Large intestine (tissue), 3 donors: ENCODE measurements around the gene PCDHGC5. TPM values are rescaled to one million over a fixed set of nuclear protein-coding genes. Genes with fewer than 3 reads are reported as not detected.

Experiments
- DNase-seq, 2 donors: peaks; one replicate each; pipeline versions ENCODE4 v3.0.0 to v3.0.0-alpha.2; 2013
- H3K27ac ChIP-seq: one replicate; pipeline ENCODE4 v1.5.1; 2013; ENCODE audit warnings: low read length
- H3K27me3 ChIP-seq: 2 replicates; pipeline ENCODE4 v1.6.1; 2013; ENCODE audit warnings: low read length; ENCODE audit not compliant: control insufficient read depth, insufficient read depth
- H3K36me3 ChIP-seq: 2 replicates; pipeline ENCODE4 v1.6.1; 2013; ENCODE audit warnings: low read length; ENCODE audit not compliant: control insufficient read depth, insufficient read depth
- H3K4me1 ChIP-seq: one replicate; pipeline ENCODE4 v1.6.1; 2013; ENCODE audit warnings: low read length; ENCODE audit not compliant: control insufficient read depth, insufficient read depth
- H3K4me3 ChIP-seq: one replicate; pipeline ENCODE4 v1.5.1; 2013; ENCODE audit warnings: low read length
- H3K9me3 ChIP-seq: one replicate; pipeline ENCODE4 v1.6.1; 2013; ENCODE audit warnings: mild to moderate bottlenecking, low read depth, low read length, moderate library complexity; ENCODE audit not compliant: control insufficient read depth
- WGBS: methylation state at CpG from one replicate; pipeline ENCODE4 v1.1.5; 2013; ENCODE audit warnings: low lambda C conversion rate; ENCODE audit not compliant: insufficient coverage; 5-methylcytosine and 5-hydroxymethylcytosine counted together
- polyA plus RNA-seq: library from polyadenylated mRNA; unstranded; fragments of 120-200 nt; gene quantifications from one replicate; pipeline ENCODE4 v1.2.1, GENCODE V29; 2013

The PCDHGC5 gene
- polyA plus RNA-seq, 1 donor: 0.39 TPM

DNA sequence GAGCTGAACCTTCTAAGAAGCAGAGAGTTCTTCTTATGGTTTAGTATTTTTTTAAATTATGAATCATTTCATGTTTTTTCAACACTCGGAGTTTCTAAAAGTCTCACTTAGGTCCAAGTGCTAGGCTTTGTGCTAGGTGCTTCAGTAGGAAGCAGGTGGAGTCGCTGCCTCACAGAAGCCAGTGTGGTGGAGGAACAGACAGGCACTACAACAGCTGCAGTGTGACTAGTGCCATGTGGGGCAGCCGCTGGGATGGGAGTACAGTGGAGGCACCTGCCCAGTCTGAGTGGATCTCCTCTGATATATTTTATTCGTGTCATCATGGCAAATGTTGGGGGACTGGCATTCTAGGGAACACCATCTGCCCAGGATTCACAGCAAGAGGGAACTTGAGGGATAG lies 15.3 kb downstream of the PCDHGC5 start:
- Histone ChIP-seq H3K4me3 (no peak overlapping the region), H3K9me3 (no peaks in the 10 kb centered on the region), H3K4me1 (peaks cover 3% of the 10 kb centered on the region), H3K36me3 (peaks cover 10% of the 10 kb centered on the region), H3K27me3 (peaks cover 8% of the 10 kb centered on the region), H3K27ac (no peak overlapping the region)
- 100% methylated on average over 1 of the region's 4 CpGs for WGBS
- no peak for DNase-seq

DNA sequence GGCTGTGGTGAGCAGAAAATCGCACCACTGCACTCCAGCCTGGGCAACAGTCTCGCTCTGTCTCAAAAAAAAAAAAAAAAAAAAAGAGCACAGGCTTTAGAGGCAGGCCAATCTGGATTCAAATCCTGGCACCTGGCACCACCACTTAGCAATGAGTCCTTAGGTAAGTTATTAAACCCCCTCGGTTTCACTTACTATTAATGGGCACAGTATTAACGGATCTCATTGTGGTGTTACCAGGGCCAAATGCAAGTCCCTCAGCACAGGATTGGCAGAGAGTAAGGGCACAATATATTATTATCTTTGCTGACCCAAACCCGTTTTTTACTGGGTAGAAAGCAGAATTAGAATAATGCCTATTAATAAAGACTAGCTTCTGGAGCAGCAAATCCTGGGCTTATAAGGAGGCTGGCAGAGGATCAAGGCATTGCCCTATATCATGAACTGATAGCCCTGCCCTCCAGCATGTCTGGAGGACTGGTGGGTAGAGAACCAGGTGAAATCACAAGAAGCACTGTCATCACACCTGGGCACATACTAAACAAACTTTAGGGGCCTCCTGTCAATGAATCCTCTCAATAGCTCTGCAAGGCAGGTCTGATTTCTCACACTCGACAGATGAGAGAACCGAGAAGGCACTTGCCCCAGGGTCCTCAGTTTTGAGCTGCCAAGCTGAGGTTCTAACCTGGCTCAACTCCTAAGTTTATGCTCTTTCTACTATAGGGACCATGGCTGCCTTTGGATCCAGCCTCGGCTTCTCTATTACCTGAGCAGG lies 17.7 kb downstream of the PCDHGC5 start:
- Histone ChIP-seq H3K4me3 (no peak overlapping the region), H3K36me3 (peaks cover 23% of the 10 kb centered on the region), H3K27me3 (peaks cover 12% of the 10 kb centered on the region), H3K4me1 (peaks cover 3% of the 10 kb centered on the region), H3K9me3 (no peaks in the 10 kb centered on the region), H3K27ac (no peak overlapping the region)
- DNase-seq: no peak
- WGBS: no CpG with 5 or more reads among the region's 8 CpGs

GRCh38 chr5:141507387-141508091 lies 18.7 kb downstream of the PCDHGC5 start:
- no peaks in the 10 kb centered on the region for H3K9me3 ChIP-seq
- peak overlapping the region; percentile 60 for H3K27ac ChIP-seq
- DNase-seq: peak in 1 of 2 donors; percentile 34
- H3K4me3 ChIP-seq: no peak overlapping the region
- H3K36me3 ChIP-seq: peaks cover 28% of the 10 kb centered on the region
- peaks cover 12% of the 10 kb centered on the region for H3K27me3 ChIP-seq
- WGBS: no CpG with 5 or more reads among the region's 11 CpGs
- peaks cover 3% of the 10 kb centered on the region for H3K4me1 ChIP-seq

- Histone ChIP-seq H3K4me3 (no peak overlapping the region), H3K27me3 (peaks cover 12% of the 10 kb centered on the region), H3K27ac (peak overlapping the region; percentile 60), H3K4me1 (peaks cover 3% of the 10 kb centered on the region), H3K36me3 (peaks cover 28% of the 10 kb centered on the region), H3K9me3 (no peaks in the 10 kb centered on the region)
- no peak for DNase-seq
- no CpG with 5 or more reads among the region's 9 CpGs for WGBS
Measured at GRCh38 chr5:141508440-141508797, 19.5 kb downstream of the PCDHGC5 start.

DNA sequence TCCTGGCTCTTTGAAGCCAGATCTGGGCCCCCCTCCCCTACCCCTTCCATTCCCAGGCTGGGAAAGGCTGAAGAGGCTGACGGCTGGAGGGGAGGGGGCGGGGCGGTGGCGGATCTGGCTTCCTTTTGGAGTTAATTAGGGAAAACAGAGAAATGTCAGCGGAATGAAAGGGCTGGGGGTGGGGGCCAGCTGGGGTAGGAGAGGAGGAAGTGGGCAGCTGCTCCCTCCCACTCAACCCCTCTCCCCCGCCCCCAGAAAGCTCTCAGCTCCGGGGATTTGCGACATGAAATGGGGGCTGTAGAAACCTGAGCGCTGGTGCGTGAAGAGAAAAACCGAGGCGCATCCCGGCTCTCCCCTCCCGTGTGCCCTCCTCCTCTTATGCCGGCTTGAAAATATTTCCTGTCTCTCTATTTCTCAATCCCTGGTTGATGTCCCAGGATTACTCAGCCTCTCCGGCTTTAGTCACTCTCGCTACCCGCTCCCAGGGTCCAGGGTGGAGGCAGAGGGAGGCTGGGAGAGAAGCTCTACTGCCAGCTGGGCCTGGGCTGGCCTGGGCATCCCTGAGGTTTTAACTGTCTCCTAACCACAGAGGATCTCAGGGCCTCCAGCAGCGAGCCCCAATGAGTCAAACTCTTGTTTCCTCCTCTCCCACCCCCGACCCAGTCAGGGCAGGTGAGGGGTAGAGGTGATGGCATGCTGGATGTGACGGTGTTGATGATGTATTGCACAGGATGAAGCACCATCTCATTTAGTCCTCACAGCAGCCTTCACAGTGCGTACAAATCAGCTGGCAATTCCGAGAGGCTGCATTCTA lies 20.1 kb downstream of the PCDHGC5 start:
- H3K27me3 ChIP-seq: peaks cover 12% of the 10 kb centered on the region
- DNase-seq: peak in 1 of 2 donors; percentile 42
- H3K4me3 ChIP-seq: peak overlapping the region; percentile 11
- H3K36me3 ChIP-seq: peaks cover 28% of the 10 kb centered on the region
- no peaks in the 10 kb centered on the region for H3K9me3 ChIP-seq
- H3K27ac ChIP-seq: peak overlapping the region; percentile 60
- H3K4me1 ChIP-seq: peaks cover 3% of the 10 kb centered on the region
- no CpG with 5 or more reads among the region's 23 CpGs for WGBS

- WGBS: no CpG with 5 or more reads among the region's 9 CpGs
- peaks cover 30% of the 10 kb centered on the region for H3K36me3 ChIP-seq
- H3K4me1 ChIP-seq: peaks cover 3% of the 10 kb centered on the region
- H3K4me3 ChIP-seq: no peak overlapping the region
- no peaks in the 10 kb centered on the region for H3K9me3 ChIP-seq
- DNase-seq: no peak
- H3K27ac ChIP-seq: no peak overlapping the region
- peaks cover 12% of the 10 kb centered on the region for H3K27me3 ChIP-seq
Measured at GRCh38 chr5:141510160-141510559, 21.3 kb downstream of the PCDHGC5 start.

- Histone ChIP-seq H3K9me3 (no peaks in the 10 kb centered on the region), H3K36me3 (peaks cover 34% of the 10 kb centered on the region), H3K27ac (no peak overlapping the region), H3K4me3 (no peak overlapping the region), H3K27me3 (peaks cover 12% of the 10 kb centered on the region), H3K4me1 (peaks cover 3% of the 10 kb centered on the region)
- DNase-seq: no peak
- no CpG with 5 or more reads among the region's 14 CpGs for WGBS
Measured at GRCh38 chr5:141510850-141511601, 22.1 kb downstream of the PCDHGC5 start.

DNA sequence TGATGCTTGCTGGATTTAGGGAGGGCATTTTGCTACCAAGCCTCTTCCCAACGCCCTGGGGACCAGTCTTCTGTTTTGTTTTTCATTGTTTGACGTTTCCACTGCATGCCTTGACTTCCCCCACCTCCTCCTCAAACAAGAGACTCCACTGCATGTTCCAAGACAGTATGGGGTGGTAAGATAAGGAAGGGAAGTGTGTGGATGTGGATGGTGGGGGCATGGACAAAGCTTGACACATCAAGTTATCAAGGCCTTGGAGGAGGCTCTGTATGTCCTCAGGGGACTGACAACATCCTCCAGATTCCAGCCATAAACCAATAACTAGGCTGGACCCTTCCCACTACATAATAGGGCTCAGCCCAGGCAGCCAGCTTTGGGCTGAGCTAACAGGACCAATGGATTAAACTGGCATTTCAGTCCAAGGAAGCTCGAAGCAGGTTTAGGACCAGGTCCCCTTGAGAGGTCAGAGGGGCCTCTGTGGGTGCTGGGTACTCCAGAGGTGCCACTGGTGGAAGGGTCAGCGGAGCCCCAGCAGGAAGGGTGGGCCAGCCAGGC lies 23.0 kb downstream of the PCDHGC5 start:
- H3K4me3 ChIP-seq: no peak overlapping the region
- no peak for DNase-seq
- no peak overlapping the region for H3K27ac ChIP-seq
- peaks cover 36% of the 10 kb centered on the region for H3K36me3 ChIP-seq
- H3K4me1 ChIP-seq: peaks cover 3% of the 10 kb centered on the region
- H3K27me3 ChIP-seq: peaks cover 12% of the 10 kb centered on the region
- no CpG with 5 or more reads among the region's 4 CpGs for WGBS
- H3K9me3 ChIP-seq: no peaks in the 10 kb centered on the region

DNA sequence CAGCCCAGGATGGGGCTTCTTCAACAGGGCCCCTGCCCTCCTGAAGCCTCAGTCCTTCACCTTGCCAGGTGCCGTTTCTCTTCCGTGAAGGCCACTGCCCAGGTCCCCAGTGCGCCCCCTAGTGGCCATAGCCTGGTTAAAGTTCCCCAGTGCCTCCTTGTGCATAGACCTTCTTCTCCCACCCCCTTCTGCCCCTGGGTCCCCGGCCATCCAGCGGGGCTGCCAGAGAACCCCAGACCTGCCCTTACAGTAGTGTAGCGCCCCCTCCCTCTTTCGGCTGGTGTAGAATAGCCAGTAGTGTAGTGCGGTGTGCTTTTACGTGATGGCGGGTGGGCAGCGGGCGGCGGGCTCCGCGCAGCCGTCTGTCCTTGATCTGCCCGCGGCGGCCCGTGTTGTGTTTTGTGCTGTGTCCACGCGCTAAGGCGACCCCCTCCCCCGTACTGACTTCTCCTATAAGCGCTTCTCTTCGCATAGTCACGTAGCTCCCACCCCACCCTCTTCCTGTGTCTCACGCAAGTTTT lies 23.6 kb downstream of the PCDHGC5 start:
- peak; percentile 59 to 66 for DNase-seq

More for the DNA sequence above, 23.6 kb downstream of the PCDHGC5 start:
- Histone ChIP-seq H3K9me3 (no peaks in the 10 kb centered on the region), H3K4me3 (peak overlapping the region; percentile 49), H3K4me1 (peaks cover 3% of the 10 kb centered on the region), H3K36me3 (peaks cover 40% of the 10 kb centered on the region), H3K27me3 (peaks cover 12% of the 10 kb centered on the region), H3K27ac (peak overlapping the region; percentile 81)
- 0% methylated on average over 1 of the region's 28 CpGs for WGBS
